Measurements from ENCODE around the gene EIF4E. TPM values are rescaled to one million over a fixed set of nuclear protein-coding genes. Genes with fewer than 3 reads are reported as not detected.

The EIF4E gene
- total and polyA plus RNA-seq, 11 donors, result 8.3 to 93.2 (median 62.2) TPM

- intact Hi-C loops (cut with DNase I), result no loop called here
- no peaks in the 10 kb centered on the region for H3K4me1 ChIP-seq
- no peak overlapping the region for H3K27ac ChIP-seq
- WGBS, 4 donors, result 90 to 94% (median 92%) methylated on average over 1 of the region's 1 CpG
- ATAC-seq (no peak), DNase-seq (no peak)
- TF ChIP-seq CTCF (IDR thresholded peaks at IDR 0.05), result no peak
- TF ChIP-seq POLR2A (IDR thresholded peaks at IDR 0.05), result no peak
- H3K36me3 ChIP-seq, result no peaks in the 10 kb centered on the region
- H3K4me3 ChIP-seq, result no peak overlapping the region
- no peaks in the 10 kb centered on the region for H3K27me3 ChIP-seq
- peaks cover 0 to 5% (median 0%) of the 10 kb centered on the region in 12 donors for H3K9me3 ChIP-seq
These were observed 61.3 kb downstream of the EIF4E start for GRCh38 chr4:98867648-98868047.

- Histone ChIP-seq H3K4me3 (no peak overlapping the region), H3K4me1 (no peaks in the 10 kb centered on the region), H3K9me3 (no peaks in the 10 kb centered on the region), H3K27ac (no peak overlapping the region), H3K36me3 (no peaks in the 10 kb centered on the region), H3K27me3 (no peaks in the 10 kb centered on the region)
- no peak for TF ChIP-seq POLR2A (IDR thresholded peaks at IDR 0.05)
- no peak for TF ChIP-seq CTCF (IDR thresholded peaks at IDR 0.05)
- no peak for ATAC-seq
- no peak for DNase-seq
- intact Hi-C loops (cut with DNase I), result no loop called here
- WGBS, 4 donors, result 88 to 95% (median 93%) methylated on average over 6 of the region's 6 CpGs
These were observed 63.9 kb downstream of the EIF4E start for GRCh38 chr4:98865059-98865458.

GRCh38 chr4:98864560-98864959 is 64.4 kb downstream of the EIF4E start:
- DNase-seq (no peak), ATAC-seq (no peak)
- TF ChIP-seq CTCF (IDR thresholded peaks at IDR 0.05), result no peak
- no peak for TF ChIP-seq POLR2A (IDR thresholded peaks at IDR 0.05)
- WGBS, 4 donors, result 83 to 87% (median 84%) methylated on average over 7 of the region's 7 CpGs
- Histone ChIP-seq H3K4me3 (no peak overlapping the region), H3K27ac (no peak overlapping the region), H3K36me3 (no peaks in the 10 kb centered on the region), H3K27me3 (no peaks in the 10 kb centered on the region), H3K4me1 (no peaks in the 10 kb centered on the region), H3K9me3 (no peaks in the 10 kb centered on the region)
- intact Hi-C loops (cut with DNase I), result no loop called here

GRCh38 chr4:98862371-98862770 is 66.6 kb downstream of the EIF4E start:
- Histone ChIP-seq H3K4me1 (no peaks in the 10 kb centered on the region), H3K27me3 (no peaks in the 10 kb centered on the region), H3K27ac (no peak overlapping the region), H3K4me3 (no peak overlapping the region), H3K9me3 (no peaks in the 10 kb centered on the region), H3K36me3 (no peaks in the 10 kb centered on the region)
- DNase-seq (no peak), ATAC-seq (peak in 1 of 4 donors; percentile 22)
- TF ChIP-seq CTCF (IDR thresholded peaks at IDR 0.05) (no peak), POLR2A (IDR thresholded peaks at IDR 0.05) (no peak)
- intact Hi-C loops (cut with DNase I), result no loop called here
- WGBS, 4 donors, result 61 to 86% (median 64%) methylated on average over 3 of the region's 3 CpGs

All from heart left ventricle (tissue), 16 donors.